Measurements from ENCODE around the gene CLHC1.

The CLHC1 gene

GRCh38 chr2:55162284-55163006 lies 69.6 kb downstream of the CLHC1 start:
- TF ChIP-seq ZBTB7A (IDR thresholded peaks at IDR 0.05; ENCODE audit: low read depth) (no peak), EGR1 (IDR thresholded peaks at IDR 0.05) (no peak), MAX (IDR thresholded peaks at IDR 0.05) (no peak), FOXM1 (IDR thresholded peaks at IDR 0.05; ENCODE audit: borderline replicate concordance, low read depth) (no peak), YY1 (IDR thresholded peaks at IDR 0.05; ENCODE audit: low read depth) (no peak), CREB1 (IDR thresholded peaks at IDR 0.05; ENCODE audit: low read depth) (no peak), REST (IDR thresholded peaks at IDR 0.05; ENCODE audit: low read depth) (no peak), CEBPB (IDR thresholded peaks at IDR 0.05) (no peak), RAD21 (IDR thresholded peaks at IDR 0.05; ENCODE audit: low read depth) (no peak), NFIC (IDR thresholded peaks at IDR 0.05) (no peak), TAF1 (IDR thresholded peaks at IDR 0.05; ENCODE audit: low read depth) (no peak), TCF12 (IDR thresholded peaks at IDR 0.05; ENCODE audit: low read depth) (no peak)

- TF ChIP-seq CREB1 (IDR thresholded peaks at IDR 0.05; ENCODE audit: low read depth) (no peak), EP300 (IDR thresholded peaks at IDR 0.05; ENCODE audit: borderline replicate concordance) (no peak), YY1 (IDR thresholded peaks at IDR 0.05; ENCODE audit: low read depth) (no peak), TCF12 (IDR thresholded peaks at IDR 0.05; ENCODE audit: low read depth) (no peak), REST (IDR thresholded peaks at IDR 0.05; ENCODE audit: low read depth) (no peak), NFIC (IDR thresholded peaks at IDR 0.05) (no peak), TEAD4 (IDR thresholded peaks at IDR 0.05) (no peak), CEBPB (IDR thresholded peaks at IDR 0.05) (no peak), TAF1 (IDR thresholded peaks at IDR 0.05; ENCODE audit: low read depth) (no peak), MAX (IDR thresholded peaks at IDR 0.05) (no peak), RAD21 (IDR thresholded peaks at IDR 0.05; ENCODE audit: low read depth) (no peak), ZBTB7A (IDR thresholded peaks at IDR 0.05; ENCODE audit: low read depth) (no peak), USF1 (IDR thresholded peaks at IDR 0.05) (no peak), FOXM1 (IDR thresholded peaks at IDR 0.05; ENCODE audit: borderline replicate concordance, low read depth) (no peak), EGR1 (IDR thresholded peaks at IDR 0.05) (no peak)
These were observed 70.5 kb downstream of the CLHC1 start for GRCh38 chr2:55161295-55162210.

GRCh38 chr2:55160422-55160821 lies 71.7 kb downstream of the CLHC1 start:
- TF ChIP-seq RAD21 (IDR thresholded peaks at IDR 0.05; ENCODE audit: low read depth), result no peak
- TF ChIP-seq YY1 (IDR thresholded peaks at IDR 0.05; ENCODE audit: low read depth), result no peak
- no peak for TF ChIP-seq MAX (IDR thresholded peaks at IDR 0.05)
- no peak for TF ChIP-seq EP300 (IDR thresholded peaks at IDR 0.05; ENCODE audit: borderline replicate concordance)
- TF ChIP-seq USF1 (IDR thresholded peaks at IDR 0.05), result no peak
- TF ChIP-seq CEBPB (IDR thresholded peaks at IDR 0.05), result no peak

- TF ChIP-seq YY1 (IDR thresholded peaks at IDR 0.05; ENCODE audit: low read depth), result no peak
- TF ChIP-seq CEBPB (IDR thresholded peaks at IDR 0.05), result no peak
- TF ChIP-seq NFIC (IDR thresholded peaks at IDR 0.05), result no peak
- no peak for TF ChIP-seq CREB1 (IDR thresholded peaks at IDR 0.05; ENCODE audit: low read depth)
- no peak for TF ChIP-seq FOXM1 (IDR thresholded peaks at IDR 0.05; ENCODE audit: borderline replicate concordance, low read depth)
- no peak for TF ChIP-seq RAD21 (IDR thresholded peaks at IDR 0.05; ENCODE audit: low read depth)
- no peak for TF ChIP-seq TAF1 (IDR thresholded peaks at IDR 0.05; ENCODE audit: low read depth)
These were observed 72.3 kb downstream of the CLHC1 start for GRCh38 chr2:55159752-55160151.

GRCh38 chr2:55159037-55159651 lies 72.9 kb downstream of the CLHC1 start:
- TF ChIP-seq USF1 (IDR thresholded peaks at IDR 0.05) (no peak), TAF1 (IDR thresholded peaks at IDR 0.05; ENCODE audit: low read depth) (no peak)
